Stimulated activated memory B cell treated with anti-CD40 and anti-IgM and Interleukin-4, amounts not matched to agents 10 μg/mL and 1 μg/mL and 100 μg/mL, for 72 hours (primary cell): ENCODE measurements around the gene ITPRIP.

Experiments
- ATAC-seq: fragments of 150-1000 bp; cut with Tn5 transposase; 2 replicates; pipeline ENCODE4 v1.10.0; 2021
- H3K27ac Mint-ChIP-seq: one replicate; pipeline ENCODE4 v1.8.0; 2022; ENCODE audit warnings: mild to moderate bottlenecking, mixed read lengths
- H3K27me3 Mint-ChIP-seq: one replicate; pipeline ENCODE4 v1.8.0; 2022; ENCODE audit warnings: mixed read lengths
- H3K36me3 Mint-ChIP-seq: one replicate; pipeline ENCODE4 v1.8.0; 2022; ENCODE audit warnings: mixed read lengths
- H3K4me1 Mint-ChIP-seq: one replicate; pipeline ENCODE4 v1.8.0; 2022; ENCODE audit warnings: mixed read lengths
- H3K4me3 Mint-ChIP-seq: one replicate; pipeline ENCODE4 v1.8.0; 2022; ENCODE audit warnings: mild to moderate bottlenecking, moderate library complexity, mixed read lengths
- H3K9me3 Mint-ChIP-seq: one replicate; pipeline ENCODE4 v1.8.0; 2022; ENCODE audit warnings: mixed read lengths

ITPRIP gene

GRCh38 chr10:104323760-104324201 lies 14.5 kb downstream of the ITPRIP start:
- ATAC-seq: no peak
- H3K4me1 Mint-ChIP-seq: peaks cover 94% of the 10 kb centered on the region
- H3K9me3 Mint-ChIP-seq: no peaks in the 10 kb centered on the region
- H3K27ac Mint-ChIP-seq: peak overlapping the region; percentile 77
- no peaks in the 10 kb centered on the region for H3K27me3 Mint-ChIP-seq
- peak overlapping the region; percentile 70 for H3K4me3 Mint-ChIP-seq
- peaks cover 5% of the 10 kb centered on the region for H3K36me3 Mint-ChIP-seq

DNA sequence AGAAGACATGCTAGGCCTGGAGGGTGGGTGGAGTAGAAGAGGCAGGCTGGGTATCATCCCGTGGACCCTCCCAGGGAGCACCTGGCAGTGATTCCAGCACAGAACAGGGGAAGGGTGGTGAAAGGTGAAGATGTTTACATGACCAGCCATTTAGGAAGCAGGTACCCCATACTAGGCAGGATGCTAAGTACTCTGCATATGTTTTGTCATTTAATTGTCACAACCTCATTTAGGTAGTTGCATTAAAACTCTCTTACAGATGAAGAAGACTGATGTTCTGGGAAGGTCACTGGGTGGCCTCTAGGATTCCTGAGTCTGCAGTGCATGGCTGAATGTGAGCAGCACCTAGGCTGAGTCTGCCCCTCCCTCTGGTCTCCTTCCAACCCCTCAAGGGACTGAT lies 15.2 kb downstream of the ITPRIP start:
- H3K27me3 Mint-ChIP-seq: no peaks in the 10 kb centered on the region
- no peaks in the 10 kb centered on the region for H3K9me3 Mint-ChIP-seq
- no peak for ATAC-seq
- H3K4me3 Mint-ChIP-seq: no peak overlapping the region
- H3K27ac Mint-ChIP-seq: peak overlapping the region; percentile 77
- H3K4me1 Mint-ChIP-seq: peaks cover 94% of the 10 kb centered on the region
- peaks cover 5% of the 10 kb centered on the region for H3K36me3 Mint-ChIP-seq

DNA sequence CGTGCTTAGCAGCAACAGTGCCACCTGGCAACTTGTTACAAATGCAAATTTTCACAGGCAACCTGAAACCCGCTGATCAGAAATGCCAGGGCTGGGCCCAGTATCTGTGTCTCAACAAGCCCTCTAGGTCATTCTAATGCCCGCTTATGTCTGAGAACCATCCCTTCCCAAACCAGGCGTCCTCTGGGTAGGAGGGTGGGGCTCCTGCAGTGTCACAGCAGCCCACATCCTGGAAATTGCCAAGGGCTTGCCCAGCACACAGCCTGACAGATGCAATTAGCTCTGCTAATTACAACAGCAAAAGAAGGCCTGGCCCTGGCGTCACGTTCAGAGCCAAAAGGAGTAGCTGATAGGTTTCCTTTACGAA lies 15.9 kb downstream of the ITPRIP start:
- Mint-ChIP-seq H3K36me3 (peaks cover 5% of the 10 kb centered on the region), H3K27me3 (no peaks in the 10 kb centered on the region)
- ATAC-seq: peak; percentile 47

DNA sequence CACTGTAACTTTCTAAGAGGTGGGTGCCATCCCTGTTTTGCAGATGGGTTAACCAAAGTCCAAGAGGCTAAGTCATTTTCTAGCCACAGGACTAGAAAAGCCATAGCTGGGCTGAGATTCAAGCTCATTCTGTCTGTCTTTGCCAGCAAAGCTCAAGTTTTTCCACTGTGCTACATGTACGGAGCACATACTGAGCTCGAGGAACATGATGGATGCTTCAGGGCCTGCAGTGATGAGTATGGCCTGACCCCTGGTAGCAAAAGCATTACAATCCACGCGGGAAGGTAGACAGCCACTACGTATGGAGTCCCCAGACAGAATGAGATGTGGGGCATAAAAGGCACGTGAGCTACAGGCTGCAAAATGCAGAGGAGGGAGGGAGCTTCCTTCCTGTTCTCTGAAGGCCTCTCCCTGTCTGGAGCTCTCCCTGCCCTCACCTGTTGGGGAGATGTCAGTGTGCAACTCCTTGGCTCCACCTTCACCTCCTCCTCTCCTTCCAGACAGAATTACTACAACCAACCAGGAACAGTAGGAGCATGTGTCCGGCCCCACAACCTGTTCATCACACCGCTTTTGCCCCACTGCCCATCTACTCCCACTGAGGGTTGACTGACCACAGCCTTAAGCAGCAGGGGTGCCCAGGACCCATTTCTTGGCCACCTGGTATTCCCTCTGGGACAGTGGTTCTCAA lies 16.4 kb downstream of the ITPRIP start:
- H3K27me3 Mint-ChIP-seq: no peaks in the 10 kb centered on the region
- peaks cover 5% of the 10 kb centered on the region for H3K36me3 Mint-ChIP-seq
- H3K4me1 Mint-ChIP-seq: peaks cover 94% of the 10 kb centered on the region
- ATAC-seq: no peak
- no peak overlapping the region for H3K4me3 Mint-ChIP-seq
- no peaks in the 10 kb centered on the region for H3K9me3 Mint-ChIP-seq
- H3K27ac Mint-ChIP-seq: peak overlapping the region; percentile 71

More for the DNA sequence above, 15.9 kb downstream of the ITPRIP start:
- Mint-ChIP-seq H3K27ac (peak overlapping the region; percentile 71), H3K4me3 (no peak overlapping the region), H3K4me1 (peaks cover 94% of the 10 kb centered on the region), H3K9me3 (no peaks in the 10 kb centered on the region)

DNA sequence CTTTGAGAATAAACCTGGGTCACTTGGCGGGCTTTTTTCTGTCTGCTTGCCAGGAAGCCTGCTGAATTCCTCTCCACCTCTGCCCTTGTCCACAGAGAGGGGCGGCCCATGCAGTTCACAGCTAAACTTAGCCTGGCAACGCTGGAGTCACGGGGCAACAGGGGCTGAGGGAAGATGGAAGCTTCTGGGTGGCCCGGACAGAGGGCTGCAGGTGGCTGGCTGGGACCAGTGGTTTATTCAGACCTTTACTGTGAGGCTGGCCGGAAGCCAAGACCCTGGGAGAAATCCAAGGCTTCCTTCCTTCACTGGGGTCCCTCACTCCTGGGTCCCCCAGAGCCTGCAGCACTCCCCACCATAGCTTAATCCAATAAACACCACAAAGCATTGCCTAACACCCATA lies 17.0 kb downstream of the ITPRIP start:
- H3K4me1 Mint-ChIP-seq: peaks cover 92% of the 10 kb centered on the region
- peaks cover 5% of the 10 kb centered on the region for H3K36me3 Mint-ChIP-seq
- ATAC-seq: no peak
- H3K4me3 Mint-ChIP-seq: no peak overlapping the region
- H3K9me3 Mint-ChIP-seq: no peaks in the 10 kb centered on the region
- no peaks in the 10 kb centered on the region for H3K27me3 Mint-ChIP-seq
- peak overlapping the region; percentile 71 for H3K27ac Mint-ChIP-seq

GRCh38 chr10:104318810-104319741 lies 19.2 kb downstream of the ITPRIP start:
- H3K27me3 Mint-ChIP-seq: no peaks in the 10 kb centered on the region
- H3K4me3 Mint-ChIP-seq: no peak overlapping the region
- no peak for ATAC-seq

DNA sequence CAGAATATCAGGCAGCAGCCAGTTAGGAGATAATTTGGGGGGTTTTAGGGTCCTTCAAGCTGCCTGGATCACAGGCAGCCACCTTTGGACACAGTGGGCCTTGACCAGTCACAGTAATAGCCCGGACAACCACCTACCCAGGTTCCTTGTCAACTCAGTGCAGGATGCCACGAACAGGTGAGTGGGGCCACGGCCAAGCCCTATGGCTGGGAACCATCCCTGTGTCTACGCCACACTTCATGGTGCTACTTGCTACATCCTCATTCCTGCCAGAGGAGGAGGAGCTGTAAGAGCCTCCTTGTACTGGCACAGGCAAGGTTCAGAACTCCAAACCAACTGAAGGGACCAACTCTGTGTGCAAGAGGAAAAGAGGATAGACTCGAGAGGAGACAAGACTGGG lies 19.9 kb downstream of the ITPRIP start:
- H3K9me3 Mint-ChIP-seq: no peaks in the 10 kb centered on the region
- peaks cover 69% of the 10 kb centered on the region for H3K4me1 Mint-ChIP-seq
- H3K27ac Mint-ChIP-seq: peak overlapping the region; percentile 67
- H3K4me3 Mint-ChIP-seq: no peak overlapping the region
- no peaks in the 10 kb centered on the region for H3K27me3 Mint-ChIP-seq
- no peak for ATAC-seq
- H3K36me3 Mint-ChIP-seq: peaks cover 8% of the 10 kb centered on the region

More at GRCh38 chr10:104318810-104319741, 19.2 kb downstream of the ITPRIP start:
- Mint-ChIP-seq H3K4me1 (peaks cover 77% of the 10 kb centered on the region), H3K9me3 (no peaks in the 10 kb centered on the region), H3K36me3 (peaks cover 7% of the 10 kb centered on the region), H3K27ac (peak overlapping the region; percentile 63)

DNA sequence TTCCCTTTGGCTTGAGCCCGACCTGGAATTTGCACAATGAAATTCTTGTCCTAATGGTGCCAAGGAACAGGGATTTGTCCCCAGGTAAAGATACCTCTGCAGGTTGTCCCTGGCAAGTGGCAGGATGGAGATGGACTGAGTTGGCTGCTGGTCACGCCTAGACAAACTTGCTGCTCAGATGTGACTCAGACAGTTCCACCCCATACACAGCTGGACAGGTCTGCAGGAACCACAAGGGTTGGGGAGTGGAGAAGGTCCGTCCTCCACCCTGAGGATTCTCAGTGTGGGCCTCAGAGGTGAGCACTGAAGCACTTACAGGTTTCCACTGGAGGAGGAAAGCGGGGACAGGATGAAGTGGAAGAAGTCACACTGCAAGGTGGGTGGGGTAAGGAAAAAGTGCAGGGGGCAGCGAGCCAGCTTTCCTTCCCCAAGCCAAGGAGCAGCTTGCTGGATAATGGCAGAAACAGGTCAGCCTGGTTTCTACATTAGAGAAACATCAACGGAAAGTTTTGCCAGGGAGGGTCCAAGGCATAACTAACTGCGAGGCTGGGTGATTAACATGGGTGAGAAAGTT lies 20.5 kb downstream of the ITPRIP start:
- H3K4me3 Mint-ChIP-seq: no peak overlapping the region
- H3K36me3 Mint-ChIP-seq: peaks cover 13% of the 10 kb centered on the region
- no peaks in the 10 kb centered on the region for H3K27me3 Mint-ChIP-seq
- H3K27ac Mint-ChIP-seq: peak overlapping the region; percentile 67
- H3K9me3 Mint-ChIP-seq: no peaks in the 10 kb centered on the region
- peaks cover 64% of the 10 kb centered on the region for H3K4me1 Mint-ChIP-seq
- ATAC-seq: no peak

DNA sequence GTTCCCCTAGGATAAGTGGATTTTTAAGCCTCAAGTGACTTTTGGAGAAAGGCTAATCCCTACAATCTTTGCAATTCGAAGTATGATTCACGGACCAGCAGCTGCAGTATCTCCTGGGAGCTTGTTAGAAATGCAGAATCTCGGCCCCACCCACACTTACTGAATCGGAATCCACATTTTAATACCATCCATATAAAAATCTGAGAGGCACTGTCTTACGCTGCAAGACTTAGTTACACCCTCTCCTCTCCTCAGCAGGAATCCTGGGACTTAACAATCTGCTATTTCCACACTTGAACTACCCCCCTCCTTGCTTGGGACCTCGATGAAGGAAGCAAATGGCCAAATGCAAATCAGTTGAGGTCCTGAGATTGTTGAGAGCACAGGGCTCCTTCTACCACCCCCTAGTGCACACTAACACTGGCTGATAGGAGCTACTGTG lies 21.0 kb downstream of the ITPRIP start:
- H3K27ac Mint-ChIP-seq: peak overlapping the region; percentile 67
- no peak for ATAC-seq
- peaks cover 59% of the 10 kb centered on the region for H3K4me1 Mint-ChIP-seq
- H3K4me3 Mint-ChIP-seq: no peak overlapping the region
- H3K27me3 Mint-ChIP-seq: no peaks in the 10 kb centered on the region
- no peaks in the 10 kb centered on the region for H3K9me3 Mint-ChIP-seq
- H3K36me3 Mint-ChIP-seq: peaks cover 17% of the 10 kb centered on the region

GRCh38 chr10:104316321-104317099 lies 21.8 kb downstream of the ITPRIP start:
- Mint-ChIP-seq H3K27me3 (no peaks in the 10 kb centered on the region), H3K9me3 (no peaks in the 10 kb centered on the region), H3K36me3 (peaks cover 21% of the 10 kb centered on the region), H3K4me1 (peaks cover 51% of the 10 kb centered on the region), H3K27ac (peak overlapping the region; percentile 67), H3K4me3 (no peak overlapping the region)
- no peak for ATAC-seq

DNA sequence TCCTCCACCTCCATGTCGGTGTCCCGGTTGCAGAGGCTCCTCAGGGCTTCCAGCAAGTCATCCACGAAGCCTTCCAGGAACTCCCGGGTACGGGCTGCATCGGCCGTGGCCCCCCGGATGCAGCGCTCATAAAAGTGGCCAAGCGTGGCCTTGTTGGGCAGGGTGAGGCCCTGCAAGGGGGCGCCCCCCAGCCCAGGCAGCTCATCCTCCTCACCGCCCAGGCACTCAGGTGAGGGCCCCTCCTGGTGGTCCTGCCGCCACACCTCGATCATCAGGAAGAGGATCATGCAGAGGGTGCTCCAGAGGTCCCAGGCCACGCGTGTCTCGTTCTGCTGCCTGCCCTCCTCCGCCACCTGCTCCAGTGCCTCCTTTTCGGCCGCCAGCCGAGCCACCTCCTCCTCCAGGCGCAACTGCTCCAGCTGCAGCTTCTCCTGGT lies 22.8 kb downstream of the ITPRIP start:
- no peak for ATAC-seq
- H3K27me3 Mint-ChIP-seq: no peaks in the 10 kb centered on the region
- no peak overlapping the region for H3K4me3 Mint-ChIP-seq
- H3K27ac Mint-ChIP-seq: no peak overlapping the region
- peaks cover 46% of the 10 kb centered on the region for H3K4me1 Mint-ChIP-seq
- peaks cover 21% of the 10 kb centered on the region for H3K36me3 Mint-ChIP-seq
- no peaks in the 10 kb centered on the region for H3K9me3 Mint-ChIP-seq

DNA sequence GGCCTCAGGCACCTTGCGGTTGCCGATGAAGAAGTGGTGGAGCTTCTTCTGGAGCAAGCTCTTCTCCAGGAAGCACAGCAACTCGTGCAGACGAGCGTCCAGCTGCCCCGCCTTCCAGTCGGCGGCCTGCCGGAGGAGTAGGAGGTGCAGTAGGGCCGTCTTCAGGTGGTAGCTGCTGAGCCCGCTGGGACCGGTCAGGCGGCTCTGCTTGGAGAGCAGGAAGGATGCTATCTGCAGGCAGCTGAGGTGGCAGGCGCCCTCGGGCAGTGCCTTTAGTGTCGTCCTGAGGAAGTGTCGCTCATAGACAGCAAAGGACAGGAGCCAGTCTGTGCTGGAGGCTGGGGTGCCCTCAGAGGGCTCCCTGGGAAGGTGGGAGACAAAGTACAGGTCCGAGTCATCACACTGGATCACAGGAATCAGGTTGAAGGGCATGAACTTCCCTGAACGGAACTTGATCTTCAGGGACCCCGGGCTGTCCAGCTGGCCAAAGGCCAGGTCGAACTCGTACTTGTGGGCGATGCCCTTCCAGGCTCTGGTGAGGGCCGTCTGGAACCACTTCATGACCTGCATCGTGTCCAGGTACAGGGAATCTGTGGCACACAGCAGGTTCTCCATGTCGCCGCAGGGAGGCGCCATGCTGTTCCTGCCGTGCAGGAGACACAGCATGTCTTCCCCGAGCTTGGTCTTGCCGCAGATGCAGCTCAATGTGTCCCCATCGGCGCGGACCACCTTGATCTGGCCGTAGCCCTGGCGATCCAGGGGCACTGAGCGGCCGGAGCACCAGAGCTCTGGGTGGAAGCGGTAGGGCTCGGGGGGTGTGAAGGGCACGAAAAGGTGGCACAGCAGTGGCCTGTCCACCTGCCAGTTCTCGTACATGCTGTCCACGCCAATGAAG lies 23.4 kb downstream of the ITPRIP start:
- no peak overlapping the region for H3K4me3 Mint-ChIP-seq
- ATAC-seq: no peak
- H3K9me3 Mint-ChIP-seq: no peaks in the 10 kb centered on the region
- no peak overlapping the region for H3K27ac Mint-ChIP-seq
- H3K4me1 Mint-ChIP-seq: peaks cover 39% of the 10 kb centered on the region
- H3K27me3 Mint-ChIP-seq: no peaks in the 10 kb centered on the region
- H3K36me3 Mint-ChIP-seq: peaks cover 21% of the 10 kb centered on the region

DNA sequence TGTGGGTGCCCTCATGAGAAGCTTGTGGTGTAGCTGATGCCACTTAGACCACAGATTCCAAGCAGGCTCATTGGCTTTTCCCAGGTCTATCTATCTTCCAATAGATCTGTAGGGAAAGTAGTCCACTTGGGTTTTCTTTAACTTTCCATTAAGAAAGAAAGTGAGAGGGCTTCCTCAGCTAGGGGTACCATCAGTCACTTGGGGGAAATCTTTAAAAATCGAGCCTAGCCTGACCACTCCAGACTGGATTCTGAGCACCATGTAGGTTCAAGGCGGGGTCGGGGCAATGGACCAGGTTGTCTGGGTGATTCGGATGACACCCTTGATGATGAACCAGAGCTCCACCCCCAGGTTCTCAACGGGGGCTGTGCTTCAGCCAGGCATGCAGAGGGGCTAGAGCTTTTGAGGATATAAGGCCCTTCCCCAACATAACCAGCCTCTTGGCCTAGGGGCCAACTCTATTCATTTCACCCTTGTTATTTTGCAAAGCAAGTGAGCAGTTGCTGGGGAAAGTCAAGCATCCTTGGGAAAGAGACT lies 27.0 kb downstream of the ITPRIP start:
- Mint-ChIP-seq H3K27me3 (no peaks in the 10 kb centered on the region), H3K4me3 (no peak overlapping the region), H3K4me1 (peaks cover 25% of the 10 kb centered on the region), H3K36me3 (peaks cover 21% of the 10 kb centered on the region), H3K9me3 (no peaks in the 10 kb centered on the region), H3K27ac (no peak overlapping the region)
- no peak for ATAC-seq
